Midbrain (tissue), 1 donor: Measurements from ENCODE around the gene ONECUT1.
"Not testable (repeated sequence)": the region's sequence is repeated elsewhere in the genome, so short reads cannot be mapped to it uniquely, and the experiment has no call there.

Experiments
- DNase-seq: peaks from one replicate; lab custom pipeline; 2025; lab: John Stamatoyannopoulos, UW

The ONECUT1 gene

GRCh38 chr15:52790169-52790708, at the start of gene ONECUT1:
Gene ONECUT1 (minus strand): TSS chr15:52790336. CDS start chr15:52789884, 452 bp downstream.
- peak; percentile 44 for DNase-seq

DNA sequence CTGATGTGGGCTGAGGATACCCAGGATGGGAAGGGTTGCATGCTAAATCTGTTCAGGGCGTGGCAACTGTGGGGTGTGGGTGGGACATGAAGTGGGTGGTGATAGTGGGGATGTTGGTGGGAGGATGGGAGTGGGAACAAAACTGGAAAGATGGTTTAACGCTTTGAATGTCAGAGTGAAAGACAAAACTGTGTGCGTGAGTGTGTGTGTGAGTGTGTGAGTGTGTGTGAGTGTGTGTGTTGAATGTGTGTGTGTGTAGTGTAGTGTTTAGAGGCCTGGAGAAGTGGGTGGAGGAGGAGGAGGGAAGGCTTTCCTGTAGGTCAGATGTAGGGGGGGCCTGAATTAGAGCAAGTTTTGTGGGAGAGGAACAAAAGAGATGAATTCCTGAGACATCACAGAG, 44.2 kb upstream of the ONECUT1 start:
- DNase-seq, result no peak

- DNase-seq, result not testable (repeated sequence)
Measured at GRCh38 chr15:52824169-52824942, 34.2 kb upstream of the ONECUT1 start.

- DNase-seq, result no peak
Measured at GRCh38 chr15:52822475-52822874, 32.3 kb upstream of the ONECUT1 start.

GRCh38 chr15:52819253-52819652, 29.1 kb upstream of the ONECUT1 start:
- DNase-seq, result no peak

GRCh38 chr15:52815899-52816298, 25.8 kb upstream of the ONECUT1 start:
- DNase-seq, result not testable (repeated sequence)

GRCh38 chr15:52808996-52809395, 18.9 kb upstream of the ONECUT1 start:
- DNase-seq, result no peak

DNA sequence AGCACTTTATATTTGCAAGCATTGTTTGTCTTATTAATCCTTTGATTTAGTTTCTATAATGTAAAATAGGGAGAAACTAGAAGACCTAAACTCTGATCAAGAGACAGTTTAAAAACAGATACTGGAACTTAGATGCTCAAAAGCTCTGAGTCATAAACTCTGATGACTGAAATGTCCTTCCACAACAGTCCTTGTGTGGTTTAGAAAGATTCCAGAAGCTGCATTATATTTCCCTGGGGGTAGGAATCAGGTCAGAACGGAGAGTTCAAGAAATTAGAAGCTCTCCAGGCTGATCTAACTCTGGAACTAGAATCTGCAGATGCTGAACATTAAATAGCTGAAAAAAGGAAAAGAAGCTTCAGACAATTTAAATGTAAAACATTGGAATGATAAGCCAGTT, 18.3 kb upstream of the ONECUT1 start:
- DNase-seq, result no peak

DNA sequence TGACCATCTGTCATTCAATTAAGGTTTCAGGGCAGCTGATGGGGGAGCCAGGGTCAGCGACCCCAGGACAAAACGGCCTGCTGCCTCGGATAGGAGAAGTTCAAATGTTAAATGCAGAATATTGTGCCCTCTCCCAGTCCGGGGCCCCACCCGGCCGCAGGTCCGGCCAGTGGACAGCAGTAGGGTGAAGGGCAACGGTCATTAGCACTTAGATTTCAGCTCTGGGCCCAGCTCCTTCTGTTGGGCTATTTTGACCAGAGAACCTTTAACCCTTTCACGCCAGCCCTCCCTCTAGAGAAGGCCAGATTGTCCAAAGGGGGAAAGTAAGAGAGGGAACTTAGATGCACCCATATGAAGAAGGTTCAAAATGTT, 16.1 kb upstream of the ONECUT1 start:
- DNase-seq, result no peak

DNA sequence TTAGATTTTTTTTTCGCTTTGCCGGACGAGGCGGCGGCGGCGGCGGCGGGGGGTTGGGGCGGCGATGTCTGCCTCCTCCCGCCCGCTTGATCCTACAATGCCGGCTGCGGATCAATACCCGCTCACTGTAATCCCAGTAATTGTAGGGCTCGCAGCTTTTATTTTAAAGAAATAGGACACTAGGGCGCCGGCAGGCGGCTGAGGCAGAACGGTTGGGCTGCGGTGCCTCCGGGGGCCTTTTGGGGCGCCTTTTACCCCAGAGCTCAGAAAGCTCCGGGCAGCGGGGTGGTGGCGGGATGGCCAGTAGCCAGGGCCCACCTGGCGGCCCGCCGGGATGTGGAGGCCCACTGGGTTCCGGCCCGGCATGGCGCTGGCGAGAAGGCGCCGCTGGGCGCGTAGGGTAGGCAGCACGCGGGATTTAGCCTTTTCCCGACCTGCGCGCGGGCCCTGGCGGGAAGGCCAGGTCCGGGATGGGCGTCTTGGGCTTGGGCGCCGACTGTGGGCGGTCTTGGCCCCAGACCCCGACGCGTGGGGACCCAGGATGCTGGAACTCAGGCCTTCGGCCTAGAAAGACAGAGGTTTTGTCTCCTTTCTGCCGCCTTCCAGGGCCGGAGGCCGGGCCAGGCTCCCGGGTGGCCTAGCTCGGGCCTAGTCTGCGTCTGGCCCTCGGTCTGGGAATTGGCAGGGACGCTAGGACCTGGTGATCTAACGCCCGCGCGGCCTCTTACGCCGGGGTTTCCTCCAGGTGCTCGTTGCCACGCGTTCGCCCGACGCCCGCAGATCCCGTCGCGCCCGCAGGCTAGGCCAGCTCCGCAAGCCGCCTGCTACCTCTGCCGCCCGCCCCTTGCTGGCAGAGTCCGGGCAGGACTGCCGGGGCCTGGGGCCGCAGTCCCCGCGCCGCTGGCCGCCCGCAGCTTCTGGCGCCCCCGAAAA, 15.5 kb upstream of the ONECUT1 start:
- no peak for DNase-seq

DNA sequence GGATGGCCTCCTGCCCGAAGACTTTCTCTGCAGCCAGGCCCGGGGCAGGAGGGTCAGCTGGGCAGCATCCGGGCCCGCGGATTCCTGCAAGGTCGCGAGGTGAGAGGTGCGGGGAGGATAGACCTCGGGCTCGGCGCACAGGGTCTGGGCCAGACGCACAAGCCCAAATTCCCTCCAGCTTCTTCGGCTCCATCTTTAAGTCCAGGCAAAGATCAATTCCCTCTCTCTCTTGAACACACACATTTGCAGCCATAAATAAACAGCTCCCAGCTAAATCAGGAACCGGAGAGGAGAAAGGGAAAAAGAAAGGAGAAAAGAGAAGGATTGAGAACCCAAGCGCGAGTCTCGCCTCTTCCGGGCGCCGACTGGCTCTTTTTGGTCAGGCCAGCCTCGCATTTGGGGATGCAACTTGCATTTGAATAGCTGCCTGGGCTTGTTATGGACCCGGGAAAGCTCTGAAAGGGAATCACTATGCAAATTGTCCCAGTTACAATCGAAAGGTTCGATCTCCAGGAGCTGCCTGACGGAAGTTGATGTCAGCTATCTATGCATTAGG, 14.5 kb upstream of the ONECUT1 start:
- DNase-seq, result no peak

DNA sequence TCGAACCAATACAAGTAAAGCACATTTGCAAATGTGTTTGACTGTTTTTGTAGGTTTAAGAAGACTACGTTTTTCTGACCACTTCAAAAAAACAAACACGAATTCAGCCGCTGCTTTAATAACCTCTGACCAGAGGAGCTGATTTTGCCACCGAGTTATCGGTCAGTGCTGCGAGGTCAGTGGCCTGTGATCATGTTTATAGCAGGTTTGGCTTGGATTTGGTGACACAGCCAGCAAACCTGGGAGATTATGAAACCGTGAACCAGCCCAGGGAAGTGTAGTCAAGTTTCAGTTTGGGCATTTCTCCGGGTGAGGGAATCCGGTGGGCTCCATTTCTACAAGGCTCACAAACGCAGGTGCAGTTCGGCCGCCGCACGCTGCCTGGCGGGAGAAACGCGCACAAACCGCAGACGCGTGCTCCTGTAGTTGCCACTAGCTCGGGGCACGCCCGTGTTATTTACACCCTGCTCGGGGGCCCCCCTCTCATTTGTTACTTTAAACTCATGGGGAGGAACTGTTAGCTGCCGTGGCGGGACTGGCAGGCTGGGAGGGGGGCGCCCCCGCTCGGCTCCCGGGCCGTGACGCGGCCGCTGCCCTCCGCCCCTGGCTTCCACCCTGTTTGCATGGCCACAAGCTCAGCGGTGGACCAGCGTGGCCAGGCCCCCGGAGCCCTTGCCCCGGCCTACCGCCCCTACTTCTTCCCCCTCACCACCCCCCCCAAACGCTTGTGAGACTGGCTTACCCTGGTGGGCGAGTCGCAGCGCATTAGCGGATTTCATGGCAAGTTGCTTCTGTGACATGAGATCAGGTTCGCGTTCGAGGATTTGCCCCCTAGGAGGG, 13.6 kb upstream of the ONECUT1 start:
- DNase-seq, result no peak

- DNase-seq, result no peak
Measured at GRCh38 chr15:52803108-52803466, 13.0 kb upstream of the ONECUT1 start.

DNA sequence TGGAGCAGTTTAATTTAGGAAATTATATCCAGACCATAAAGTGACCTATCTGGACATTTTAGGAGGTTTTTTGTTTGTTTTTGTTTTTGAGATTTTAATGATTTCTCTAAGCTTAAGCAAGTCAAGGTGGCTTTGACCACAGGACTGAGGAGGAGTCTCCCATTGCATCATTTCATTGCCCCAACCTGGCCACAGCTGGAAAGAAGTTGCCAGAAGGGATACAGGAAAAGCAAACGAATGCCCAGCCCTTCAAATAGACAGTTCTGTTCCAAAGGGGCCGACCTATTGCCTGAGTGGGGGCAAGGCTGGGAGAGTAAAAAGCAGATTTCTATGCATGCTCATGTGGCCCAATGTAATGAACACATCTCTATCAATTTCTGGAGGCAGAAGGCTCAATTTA, 12.0 kb upstream of the ONECUT1 start:
- DNase-seq, result no peak

DNA sequence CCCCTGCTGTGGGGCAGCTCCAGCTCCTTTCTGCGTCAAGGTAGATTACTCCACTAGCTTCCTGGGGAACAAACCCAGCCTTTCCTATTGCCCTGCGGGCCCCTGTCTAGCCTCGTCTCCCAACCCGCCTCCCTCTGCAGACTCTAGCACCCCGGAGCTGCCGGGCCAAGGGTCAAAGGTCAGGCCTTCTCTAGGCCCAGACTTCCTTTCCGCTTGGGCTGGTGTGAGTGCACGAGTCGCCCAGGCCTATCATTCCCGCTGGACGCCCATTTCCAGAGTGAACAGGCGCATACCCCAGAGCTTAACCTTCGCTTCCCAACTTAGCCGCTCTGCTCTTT, 11.6 kb upstream of the ONECUT1 start:
- DNase-seq, result no peak

GRCh38 chr15:52800828-52801747, 11.0 kb upstream of the ONECUT1 start:
- no peak for DNase-seq

DNA sequence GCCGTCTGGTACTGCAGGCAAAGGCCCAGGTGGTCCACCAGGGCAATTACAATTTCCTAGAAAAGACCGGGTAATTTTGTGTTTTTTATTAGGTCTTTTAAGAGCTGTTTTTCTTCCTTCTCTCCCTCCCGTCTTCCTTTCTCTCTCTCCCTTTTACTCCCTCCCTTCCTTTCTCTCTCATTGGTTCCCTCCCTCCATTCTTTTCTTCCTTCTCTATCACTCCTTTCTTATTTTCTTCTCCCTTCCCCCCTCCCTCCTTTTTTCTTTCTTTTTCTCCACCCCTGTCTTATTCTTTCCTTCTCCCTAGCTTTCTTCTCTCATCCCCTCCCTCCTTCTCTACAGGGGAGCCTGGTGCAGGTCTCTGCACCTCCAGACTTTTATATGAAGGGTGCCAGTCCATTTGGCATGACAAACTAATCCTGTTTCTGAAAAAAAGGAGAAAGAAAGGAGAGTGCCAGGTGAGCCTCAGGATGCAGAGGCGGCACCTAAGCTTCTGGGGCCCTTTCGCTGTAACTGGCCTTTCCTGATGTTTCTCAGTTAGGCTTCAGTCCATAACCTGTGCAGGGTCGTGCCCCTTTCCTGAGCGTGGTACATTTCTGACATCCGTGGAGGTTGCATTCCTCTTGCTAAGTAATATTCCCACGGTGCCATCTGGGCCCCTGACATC, 9.1 kb upstream of the ONECUT1 start:
- no peak for DNase-seq

DNA sequence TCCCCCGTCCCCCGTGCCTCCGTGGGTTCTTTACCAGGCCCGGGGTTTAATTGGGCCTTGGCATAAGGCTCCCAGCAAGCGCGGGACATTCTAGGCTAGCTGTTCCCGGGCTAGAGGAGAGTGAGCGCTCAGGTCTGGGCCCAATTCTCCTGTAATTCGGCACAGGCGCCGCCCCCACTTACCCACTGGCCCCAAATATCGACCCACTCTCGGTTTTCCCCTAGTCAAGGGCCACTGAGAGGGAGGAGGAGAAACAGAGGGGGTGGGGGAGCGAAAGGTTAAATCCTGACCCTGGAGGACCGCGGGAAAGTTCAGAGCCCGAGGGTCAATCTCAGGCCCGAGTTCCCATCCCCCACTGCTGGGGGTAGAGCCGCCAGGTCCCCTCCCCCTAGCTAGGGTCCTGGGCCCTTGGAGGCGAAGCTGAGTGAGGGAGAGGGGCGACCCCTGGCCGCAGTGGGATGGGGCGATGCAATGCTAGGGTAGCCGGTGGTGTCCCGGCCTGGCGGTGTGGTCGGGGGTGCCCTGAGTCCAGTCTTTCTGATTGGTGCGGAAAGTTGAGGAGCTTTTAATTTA, 8.5 kb upstream of the ONECUT1 start:
- DNase-seq, result no peak

GRCh38 chr15:52797625-52798501, 7.7 kb upstream of the ONECUT1 start:
- no peak for DNase-seq
